H1 (cell line): ENCODE results near the gene CXADR. TPM values are rescaled to one million over a fixed set of nuclear protein-coding genes. Genes with fewer than 3 reads are reported as not detected.
A peak's percentile ranks its signal among the peaks of the same experiment; 100 is the strongest.

ENCODE experiments used
- CTCF ChIA-PET: fragments of 300-600 bp; sonication (Branson Sonifier 250); formaldehyde crosslinking; loops from one replicate; lab custom pipeline; 2021; ENCODE audit not compliant: partially characterized antibody; lab: Charles Lee
- POLR2A ChIA-PET: fragments of 300-600 bp; sonication (Branson Sonifier 250); formaldehyde crosslinking; loops from one replicate; lab custom pipeline; 2021; ENCODE audit warnings: inconsistent platforms; ENCODE audit not compliant: partially characterized antibody; lab: Charles Lee
- DNase-seq, 2 experiments: peaks; one replicate each; pipeline versions ENCODE4 v3.0.0 to v3.0.0-alpha.2; 2010 to 2022; ENCODE audit warnings: low spot score in 2 of 2, low read depth in 1 of 2, mixed read lengths in 1 of 2
- FAIRE-seq: peaks from 2 replicates; lab custom pipeline; 2011; peaks lifted over from hg19 to GRCh38; lab: Jason Lieb, UNC
- H2AFZ ChIP-seq: 2 replicates; pipeline ENCODE4 v1.8.1; 2012; ENCODE audit warnings: low read length, inconsistent platforms
- H2AK5ac ChIP-seq: 2 replicates; pipeline ENCODE4 v1.6.1; 2013; ENCODE audit warnings: low read depth, low read length
- H2BK120ac ChIP-seq: replicated peaks from 2 replicates; pipeline ENCODE3; 2013; ENCODE audit warnings: low read depth, low read length, inconsistent platforms
- H2BK12ac ChIP-seq: 2 replicates; pipeline ENCODE4 v1.6.1; 2013; ENCODE audit warnings: low read depth, low read length
- H2BK15ac ChIP-seq: 2 replicates; pipeline ENCODE4 v1.6.1; 2013; ENCODE audit warnings: low read length
- H2BK20ac ChIP-seq: 2 replicates; pipeline ENCODE4 v1.6.1; 2013; ENCODE audit warnings: low read length
- H2BK5ac ChIP-seq: 2 replicates; pipeline ENCODE4 v1.6.1; 2013; ENCODE audit warnings: low read depth, low read length
- H3K14ac ChIP-seq: 2 replicates; pipeline ENCODE4 v1.6.1; 2013; ENCODE audit warnings: inconsistent platforms; ENCODE audit not compliant: insufficient read length
- H3K18ac ChIP-seq: 2 replicates; pipeline ENCODE4 v1.6.1; 2013; ENCODE audit warnings: low read length; ENCODE audit errors: extremely low read depth
- H3K23ac ChIP-seq: 2 replicates; pipeline ENCODE4 v1.6.1; 2013; ENCODE audit warnings: inconsistent platforms; ENCODE audit not compliant: insufficient read length
- H3K23me2 ChIP-seq: 2 replicates; pipeline ENCODE4 v1.6.1; 2013; ENCODE audit warnings: low read depth, low read length
- H3K27ac ChIP-seq: 2 replicates; pipeline ENCODE4 v1.6.1; 2011; ENCODE audit warnings: low read depth, low read length, inconsistent platforms
- H3K27me3 ChIP-seq, 4 experiments: replicated peaks in 1 of 4; 1 replicate in 1 of 4; 2 replicates in 3 of 4; pipeline versions ENCODE4 v1.6.1 to v1.8.1; 2011 to 2013; ENCODE audit warnings: low read length in 3 of 4, mild to moderate bottlenecking in 3 of 4, inconsistent platforms in 2 of 4, mixed read lengths in 2 of 4, moderate library complexity in 1 of 4; ENCODE audit not compliant: control insufficient read depth in 3 of 4, insufficient read depth in 3 of 4; ENCODE audit errors: extremely low read depth in 1 of 4
- H3K36me3 ChIP-seq, 4 experiments: 2 replicates each; pipeline versions ENCODE4 v1.6.1 to v1.8.1; 2011 to 2013; ENCODE audit warnings: mild to moderate bottlenecking in 4 of 4, low read length in 3 of 4, moderate library complexity in 2 of 4, control low read depth in 1 of 4, inconsistent platforms in 1 of 4; ENCODE audit not compliant: insufficient read depth in 4 of 4, control insufficient read depth in 2 of 4
- H3K4ac ChIP-seq: replicated peaks from 2 replicates; pipeline ENCODE3; 2013; ENCODE audit warnings: low read length, low read depth, mixed read lengths, inconsistent platforms; ENCODE audit not compliant: insufficient read length
- H3K4me1 ChIP-seq, 4 experiments: replicated peaks in 1 of 4; 1 replicate in 1 of 4; 2 replicates in 3 of 4; pipeline versions ENCODE4 v1.6.1 to v1.8.1; 2011 to 2013; ENCODE audit warnings: low read length in 3 of 4, inconsistent platforms in 2 of 4, mixed read lengths in 1 of 4; ENCODE audit not compliant: insufficient read depth in 4 of 4, control insufficient read depth in 3 of 4
- H3K4me2 ChIP-seq, 2 experiments: 2 replicates each; pipeline versions ENCODE4 v1.6.1 to v1.8.1; 2011 to 2013; ENCODE audit warnings: low read depth in 2 of 2, low read length in 2 of 2, control low read depth in 1 of 2, inconsistent platforms in 1 of 2, mild to moderate bottlenecking in 1 of 2; ENCODE audit not compliant: insufficient read depth in 1 of 2
- H3K4me3 ChIP-seq, 4 experiments: fragments of 200-600, 300-600 bp in 1 of 4; sonication (generic), shearing (Covaris generic), sonication (Bioruptor Twin) in 1 of 4; 2 replicates each; pipeline versions ENCODE4 v1.5.1 to v1.8.1; 2011 to 2016; ENCODE audit warnings: low read length in 4 of 4, low read depth in 3 of 4, control low read depth in 2 of 4, inconsistent platforms in 2 of 4, mild to moderate bottlenecking in 2 of 4, mixed read lengths in 1 of 4, moderate library complexity in 1 of 4; ENCODE audit not compliant: insufficient read depth in 2 of 4; ENCODE audit errors: extremely low read depth in 1 of 4
- H3K56ac ChIP-seq: replicated peaks from 2 replicates; pipeline ENCODE3; 2013; ENCODE audit warnings: low read depth, mild to moderate bottlenecking, mixed read lengths, low read length, inconsistent platforms; ENCODE audit not compliant: insufficient read length
- H3K79me1 ChIP-seq: 2 replicates; pipeline ENCODE4 v1.6.1; 2013; ENCODE audit warnings: low read depth, low read length, control low read depth
- H3K79me2 ChIP-seq, 2 experiments: 2 replicates each; pipeline versions ENCODE4 v1.6.1 to v1.8.1; 2012 to 2013; ENCODE audit warnings: low read length in 2 of 2, mild to moderate bottlenecking in 2 of 2, inconsistent platforms in 1 of 2; ENCODE audit not compliant: insufficient read depth in 2 of 2, control insufficient read depth in 1 of 2
- H3K9ac ChIP-seq, 4 experiments: replicated peaks in 1 of 4; 1 replicate in 1 of 4; 2 replicates in 3 of 4; pipeline versions ENCODE4 v1.6.1 to v1.8.1; 2011 to 2013; ENCODE audit warnings: low read depth in 3 of 4, low read length in 3 of 4, control low read depth in 2 of 4, mild to moderate bottlenecking in 2 of 4, moderate library complexity in 2 of 4, inconsistent platforms in 1 of 4; ENCODE audit errors: extremely low read depth in 1 of 4
- H3K9me3 ChIP-seq, 2 experiments: 2 replicates each; pipeline versions ENCODE4 v1.6.1 to v1.8.1; 2012 to 2013; ENCODE audit warnings: mild to moderate bottlenecking in 2 of 2, moderate library complexity in 2 of 2, control low read depth in 1 of 2, inconsistent platforms in 1 of 2, low read depth in 1 of 2, low read length in 1 of 2, mixed read lengths in 1 of 2; ENCODE audit not compliant: insufficient read depth in 2 of 2
- H4K20me1 ChIP-seq, 2 experiments: replicated peaks in 1 of 2; 2 replicates each; pipeline versions ENCODE3 to v1.8.1; 2011 to 2013; ENCODE audit warnings: inconsistent platforms in 2 of 2, low read length in 2 of 2, mild to moderate bottlenecking in 1 of 2; ENCODE audit not compliant: insufficient read depth in 2 of 2, control insufficient read depth in 1 of 2
- H4K5ac ChIP-seq: 2 replicates; pipeline ENCODE4 v1.6.1; 2013; ENCODE audit warnings: low read length, low read depth, mixed read lengths, inconsistent platforms; ENCODE audit not compliant: insufficient read length
- H4K8ac ChIP-seq: 2 replicates; pipeline ENCODE4 v1.8.0; 2013; ENCODE audit warnings: mild to moderate bottlenecking, moderate library complexity, low read length, inconsistent platforms; ENCODE audit not compliant: insufficient read depth; ENCODE audit errors: extremely low read depth
- H4K91ac ChIP-seq: replicated peaks from 2 replicates; pipeline ENCODE3; 2013; ENCODE audit warnings: low read length, mixed read lengths, inconsistent platforms; ENCODE audit not compliant: insufficient read length
- CBX5 ChIP-seq: fragments of 300-800, 300-1000 bp; sonication (generic); IDR thresholded peaks from 2 replicates; pipeline ENCODE4 v1.7.1; 2016; ENCODE audit warnings: antibody characterized with exemption, low read length, low read depth
- EP300 ChIP-seq, 2 experiments: IDR thresholded peaks; 1 replicate in 1 of 2; 2 replicates in 1 of 2; pipeline ENCODE4 v1.6.1; 2011 to 2012; ENCODE audit warnings: low read depth in 2 of 2, low read length in 2 of 2, mild to moderate bottlenecking in 2 of 2, borderline replicate concordance in 1 of 2, inconsistent platforms in 1 of 2, moderate library complexity in 1 of 2
- FOSL1 ChIP-seq: IDR thresholded peaks from 2 replicates; pipeline ENCODE4 v1.6.1; 2011; ENCODE audit warnings: mild to moderate bottlenecking, low read depth, low read length, moderate library complexity; ENCODE audit not compliant: insufficient read depth
- HDAC6 ChIP-seq: IDR thresholded peaks from one replicate; pipeline ENCODE4 v1.7.1; 2012; ENCODE audit warnings: low read depth, mild to moderate bottlenecking, inconsistent platforms, low read length, moderate library complexity
- POLR2A ChIP-seq, 2 experiments: IDR thresholded peaks; 1 replicate in 1 of 2; 2 replicates in 1 of 2; pipeline ENCODE4 v1.6.1; 2011; ENCODE audit warnings: low read depth in 2 of 2, low read length in 2 of 2, mild to moderate bottlenecking in 2 of 2; ENCODE audit errors: control extremely low read depth in 1 of 2
- POU5F1 ChIP-seq: IDR thresholded peaks from 2 replicates; pipeline ENCODE4 v1.6.1; 2011; ENCODE audit warnings: low read depth, mild to moderate bottlenecking, low read length, moderate library complexity
- RFX5 ChIP-seq: IDR thresholded peaks from 2 replicates; pipeline ENCODE4 v1.6.1; 2011; ENCODE audit warnings: low read depth, low read length, improper control_type of control experiment, borderline replicate concordance
- SIX5 ChIP-seq: IDR thresholded peaks from 2 replicates; pipeline ENCODE4 v1.6.1; 2011; ENCODE audit warnings: mild to moderate bottlenecking, low read depth, low read length
- WGBS, 2 experiments: shearing (Covaris generic) in 1 of 2; methylation state at CpG; one replicate each; pipeline versions ENCODE4 v1.1.6 to v1.1.7; 2013 to 2015; ENCODE audit warnings: low lambda C conversion rate in 2 of 2, mixed read lengths in 2 of 2, inconsistent platforms in 1 of 2, low coverage in 1 of 2, missing lambda C conversion rate in 1 of 2; ENCODE audit not compliant: insufficient replicate concordance in 2 of 2, insufficient coverage in 1 of 2, insufficient read length in 1 of 2; ENCODE audit errors: extremely low coverage in 1 of 2, missing lambda C conversion rate in 1 of 2; 5-methylcytosine and 5-hydroxymethylcytosine counted together
- polyA plus RNA-seq, 7 experiments: library from polyadenylated mRNA; depleted of rRNA in 3 of 7; stranded (reverse) in 5 of 7; unstranded in 2 of 7; fragments of >200 nt in 5 of 7; fragments of 200-250 nt in 2 of 7; gene quantifications; 1 replicate in 5 of 7; 2 replicates in 1 of 7; 4 replicates in 1 of 7; pipeline versions ENCODE4 v1.2.1 to v1.2.3, GENCODE V29; 2011 to 2013; ENCODE audit warnings: missing spikeins in 2 of 7, mixed read lengths in 2 of 7
- total RNA-seq: library from RNA; stranded (reverse); fragmentation: NEBNext Ultra II Directional; extraction: Animal tissue kit (Norgen Biotek cat#: 25700); gene quantifications from 2 replicates; pipeline ENCODE4 v1.2.1, GENCODE V29; 2021

Gene CXADR
- total and polyA plus RNA-seq, 2 of the 8 experiments (the other 6 are each of a cell fraction or from before 2014, with no cell fraction given) = 45.6 to 145 TPM

DNA sequence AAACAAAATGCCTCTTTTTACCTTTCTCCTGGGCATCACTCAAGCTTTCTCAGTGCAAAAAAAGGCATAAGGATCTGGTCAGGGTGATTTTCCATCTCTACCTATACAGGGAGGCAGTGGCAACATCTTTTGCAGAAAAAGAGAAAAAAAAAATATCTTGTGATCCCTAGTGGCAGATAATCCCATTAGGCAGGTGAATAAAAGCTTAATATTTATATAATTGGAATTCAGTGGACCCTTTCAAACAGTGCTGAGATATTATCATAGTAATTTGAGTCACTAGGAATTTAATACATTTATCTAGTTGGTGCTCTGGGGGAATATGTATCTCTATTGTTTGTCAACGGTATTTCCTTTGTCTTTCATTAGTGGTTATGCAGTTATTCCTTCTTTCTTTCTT is 29.9 kb upstream of the CXADR start:
- FAIRE-seq (no peak), DNase-seq (no peak)
- ChIA-PET CTCF (interaction anchor here (0.6 to 1.2 kb wide), 5 partner anchors 29 to 461 kb away, joined by 4 to 9 read pairs (median 5); partner anchors contain the start of gene CXADR), POLR2A (no interaction called here)
- no peaks in the 10 kb centered on the region; the same call in 1 of the 2 replicates for H3K23me2 ChIP-seq
- no peak overlapping the region for H2BK12ac ChIP-seq
- no peaks in the 10 kb centered on the region for H3K36me3 ChIP-seq
- no peaks in the 10 kb centered on the region for H3K27me3 ChIP-seq
- H3K56ac ChIP-seq = no peak overlapping the region
- no peak overlapping the region for H3K14ac ChIP-seq
- H2BK5ac ChIP-seq = no peak overlapping the region
- no peak for TF ChIP-seq HDAC6
- TF ChIP-seq CBX5 = no peak
- TF ChIP-seq POU5F1 = no peak
- TF ChIP-seq FOSL1 = no peak
- no peak for TF ChIP-seq SIX5
- TF ChIP-seq POLR2A (IDR thresholded peaks at IDR 0.05; ENCODE audit: control extremely low read depth in 1 of 2, low read depth in 2 of 2, low read length in 2 of 2) = no peak
- no peak for TF ChIP-seq EP300 (IDR thresholded peaks at IDR 0.05; ENCODE audit: borderline replicate concordance in 1 of 2, low read depth in 2 of 2, low read length in 2 of 2)
- TF ChIP-seq RFX5 = no peak
- no peaks in the 10 kb centered on the region for H3K9me3 ChIP-seq
- H2BK20ac ChIP-seq = no peak overlapping the region
- no peak overlapping the region for H4K8ac ChIP-seq
- H3K9ac ChIP-seq = no peak overlapping the region
- 67% methylated on average over 1 of the region's 1 CpG; no CpG with 5 or more reads in 1 of the 2 experiments for WGBS, 2 experiments
- no peak overlapping the region for H3K27ac ChIP-seq
- H2BK15ac ChIP-seq = no peak overlapping the region
- H3K4me3 ChIP-seq = no peak overlapping the region
- no peak overlapping the region for H2BK120ac ChIP-seq
- no peaks in the 10 kb centered on the region for H3K4me1 ChIP-seq
- peak overlapping the region; percentile 85; the same call in 1 of the 2 replicates for H2AFZ ChIP-seq
- H3K23ac ChIP-seq = no peak overlapping the region
- H3K4me2 ChIP-seq = no peak overlapping the region
- no peaks in the 10 kb centered on the region for H4K20me1 ChIP-seq
- H4K5ac ChIP-seq = no peak overlapping the region
- no peak overlapping the region for H3K18ac ChIP-seq
- H3K4ac ChIP-seq = no peak overlapping the region
- H2AK5ac ChIP-seq = no peak overlapping the region
- H3K79me2 ChIP-seq = no peaks in the 10 kb centered on the region
- H3K79me1 ChIP-seq = no peaks in the 10 kb centered on the region
- no peak overlapping the region for H4K91ac ChIP-seq
